Thymus (tissue), 11 donors: ENCODE results near the gene COL1A2. TPM values are rescaled to one million over a fixed set of nuclear protein-coding genes. Genes with fewer than 3 reads are reported as not detected.

ENCODE experiments used
- DNase-seq, 9 donors: peaks; one replicate each; pipeline ENCODE4 v3.0.0-alpha.2; 2013; ENCODE audit warnings: low spot score in 9 of 9, low read depth in 6 of 9, missing footprints in 1 of 9
- H3K27ac ChIP-seq, 2 donors: one replicate each; pipeline ENCODE4 v1.5.1; 2013; ENCODE audit warnings: control low read depth in 1 of 2, low read depth in 1 of 2, low read length in 1 of 2, mild to moderate bottlenecking in 1 of 2, moderate library complexity in 1 of 2
- H3K27me3 ChIP-seq, 2 donors: one replicate each; pipeline ENCODE4 v1.5.1; 2013; ENCODE audit warnings: low read length in 1 of 2; ENCODE audit not compliant: control insufficient read depth in 2 of 2, insufficient read depth in 1 of 2
- H3K36me3 ChIP-seq, 2 donors: one replicate each; pipeline ENCODE4 v1.5.1; 2013; ENCODE audit warnings: low read length in 1 of 2, mild to moderate bottlenecking in 1 of 2, moderate library complexity in 1 of 2; ENCODE audit not compliant: control insufficient read depth in 2 of 2, insufficient read depth in 2 of 2
- H3K4me1 ChIP-seq, 2 donors: one replicate each; pipeline ENCODE4 v1.5.1; 2013; ENCODE audit warnings: low read length in 2 of 2; ENCODE audit not compliant: control insufficient read depth in 2 of 2, insufficient read depth in 2 of 2
- H3K4me3 ChIP-seq, 2 donors: one replicate each; pipeline ENCODE4 v1.5.1; 2013; ENCODE audit warnings: low read length in 2 of 2, control low read depth in 1 of 2, mild to moderate bottlenecking in 1 of 2
- H3K9me3 ChIP-seq, 2 donors: one replicate each; pipeline ENCODE4 v1.5.1; 2013; ENCODE audit warnings: low read length in 1 of 2, mild to moderate bottlenecking in 1 of 2; ENCODE audit not compliant: control insufficient read depth in 2 of 2, insufficient read depth in 1 of 2
- WGBS: extraction: QIAGEN DNeasy Blood & Tissue Kit; methylation state at CpG from one replicate; pipeline ENCODE4 v1.1.7; 2013; 5-methylcytosine and 5-hydroxymethylcytosine counted together
- polyA plus RNA-seq: library from polyadenylated mRNA; stranded (reverse); fragments of 200-250 nt; gene quantifications from one replicate; pipeline ENCODE4 v1.2.3, GENCODE V29; 2013
- total RNA-seq: library from RNA; stranded (reverse); fragments of 120-200 nt; gene quantifications from one replicate; pipeline ENCODE4 v1.2.4, GENCODE V29; 2013
- donor health status: healthy.

The COL1A2 gene
- total and polyA plus RNA-seq, 2 donors: 27.4 to 55.3 TPM

DNA sequence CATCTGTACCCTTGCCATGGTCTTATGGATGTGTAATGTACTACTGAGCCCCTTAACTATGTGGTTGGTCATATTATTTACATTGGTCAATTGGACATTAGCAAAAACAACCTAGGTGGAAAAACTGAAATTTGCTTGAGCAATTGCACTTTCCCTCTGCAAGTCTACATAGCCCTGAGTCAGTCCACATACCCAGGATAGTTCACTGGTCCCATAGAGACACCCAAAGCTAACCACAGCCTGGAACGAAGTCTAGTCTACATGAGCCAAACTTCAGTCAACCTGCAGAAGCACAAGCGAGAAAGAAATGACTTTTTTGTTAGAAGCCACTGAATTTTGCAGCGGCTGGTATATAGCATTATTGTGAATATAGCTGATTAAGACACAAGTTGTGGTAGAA, 37.6 kb upstream of the COL1A2 start:
- Histone ChIP-seq H3K27ac (no peak overlapping the region), H3K27me3 (no peaks in the 10 kb centered on the region), H3K4me3 (no peak overlapping the region), H3K36me3 (no peaks in the 10 kb centered on the region), H3K9me3 (no peaks in the 10 kb centered on the region), H3K4me1 (peaks cover 0 to 3% of the 10 kb centered on the region in 2 donors)
- 95% methylated on average over 3 of the region's 3 CpGs for WGBS
- no peak for DNase-seq

GRCh38 chr7:94360926-94361325, 33.8 kb upstream of the COL1A2 start:
- no peaks in the 10 kb centered on the region for H3K9me3 ChIP-seq
- WGBS: 86% methylated on average over 2 of the region's 2 CpGs
- H3K4me1 ChIP-seq: no peaks in the 10 kb centered on the region
- no peaks in the 10 kb centered on the region for H3K36me3 ChIP-seq
- H3K27me3 ChIP-seq: no peaks in the 10 kb centered on the region
- H3K27ac ChIP-seq: no peak overlapping the region
- no peak overlapping the region for H3K4me3 ChIP-seq
- no peak for DNase-seq

- H3K4me3 ChIP-seq: no peak overlapping the region
- no peaks in the 10 kb centered on the region for H3K27me3 ChIP-seq
- WGBS: 92% methylated on average over 1 of the region's 1 CpG
- H3K4me1 ChIP-seq: no peaks in the 10 kb centered on the region
- no peaks in the 10 kb centered on the region for H3K9me3 ChIP-seq
- no peaks in the 10 kb centered on the region for H3K36me3 ChIP-seq
- H3K27ac ChIP-seq: no peak overlapping the region
- no peak for DNase-seq
These were observed 32.4 kb upstream of the COL1A2 start for GRCh38 chr7:94362276-94362675.

DNA sequence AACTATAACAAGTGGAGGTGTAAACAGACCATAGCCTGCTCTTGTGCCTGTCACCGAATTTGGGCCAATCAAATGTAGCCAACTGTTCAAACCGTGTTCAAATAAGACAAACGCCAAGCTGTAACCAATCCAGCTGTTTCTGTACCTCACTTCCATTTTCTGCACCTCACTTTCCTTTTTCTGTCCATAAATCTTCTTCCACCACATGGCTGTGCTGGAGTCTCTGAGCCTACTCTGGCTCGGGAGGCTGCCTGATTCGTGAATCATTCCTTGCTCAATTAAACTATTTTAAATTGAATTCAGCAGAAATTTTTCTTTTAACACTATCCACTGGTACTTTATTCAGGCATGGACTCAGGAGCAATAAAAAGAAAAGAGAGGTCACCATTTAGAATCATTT, 29.9 kb upstream of the COL1A2 start:
- Histone ChIP-seq H3K9me3 (no peaks in the 10 kb centered on the region), H3K27me3 (no peaks in the 10 kb centered on the region), H3K4me3 (no peak overlapping the region), H3K4me1 (no peaks in the 10 kb centered on the region), H3K36me3 (no peaks in the 10 kb centered on the region), H3K27ac (no peak overlapping the region)
- no peak for DNase-seq
- WGBS: 91% methylated on average over 5 of the region's 5 CpGs

GRCh38 chr7:94366163-94366562, 28.5 kb upstream of the COL1A2 start:
- no peak for DNase-seq
- Histone ChIP-seq H3K9me3 (no peaks in the 10 kb centered on the region), H3K36me3 (no peaks in the 10 kb centered on the region), H3K27ac (no peak overlapping the region), H3K4me1 (no peaks in the 10 kb centered on the region), H3K27me3 (no peaks in the 10 kb centered on the region), H3K4me3 (no peak overlapping the region)
- WGBS: 94% methylated on average over 3 of the region's 3 CpGs

- Histone ChIP-seq H3K27me3 (no peaks in the 10 kb centered on the region), H3K9me3 (no peaks in the 10 kb centered on the region), H3K4me3 (no peak overlapping the region), H3K4me1 (no peaks in the 10 kb centered on the region), H3K36me3 (no peaks in the 10 kb centered on the region), H3K27ac (no peak overlapping the region)
- no peak for DNase-seq
- WGBS: 94% methylated on average over 4 of the region's 4 CpGs
These were observed 27.9 kb upstream of the COL1A2 start for GRCh38 chr7:94366832-94367231.

GRCh38 chr7:94367949-94368348, 26.7 kb upstream of the COL1A2 start:
- DNase-seq: no peak
- WGBS: 90% methylated on average over 2 of the region's 2 CpGs
- Histone ChIP-seq H3K4me1 (no peaks in the 10 kb centered on the region), H3K36me3 (no peaks in the 10 kb centered on the region), H3K9me3 (no peaks in the 10 kb centered on the region), H3K4me3 (no peak overlapping the region), H3K27me3 (no peaks in the 10 kb centered on the region), H3K27ac (peak overlapping the region in 1 of 2 donors; percentile 23)

DNA sequence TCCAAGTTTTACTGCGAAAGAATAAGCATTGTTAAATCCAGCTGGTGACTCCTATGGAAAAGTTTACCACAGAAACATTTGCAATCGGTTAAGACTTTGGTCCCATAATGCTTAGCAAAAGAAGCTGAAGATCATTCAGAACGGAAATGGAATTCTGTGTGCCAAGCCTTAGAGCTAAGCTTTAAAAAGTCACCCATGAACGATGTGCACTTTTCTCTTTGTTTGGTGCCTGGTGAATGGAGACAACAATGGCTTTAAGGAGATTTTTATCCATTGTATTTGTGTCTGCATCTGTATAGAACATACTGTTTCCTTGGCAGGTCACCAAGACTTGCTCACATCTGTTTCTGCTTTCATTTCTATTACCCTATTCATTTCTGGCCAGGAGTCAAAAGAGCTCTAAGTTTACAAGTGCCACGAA, 26.3 kb upstream of the COL1A2 start:
- Histone ChIP-seq H3K36me3 (no peaks in the 10 kb centered on the region), H3K4me1 (no peaks in the 10 kb centered on the region), H3K9me3 (no peaks in the 10 kb centered on the region), H3K27me3 (no peaks in the 10 kb centered on the region), H3K4me3 (no peak overlapping the region), H3K27ac (no peak overlapping the region)
- DNase-seq: no peak
- WGBS: 56% methylated on average over 5 of the region's 5 CpGs

- DNase-seq: peak in 3 of 9 donors; percentile 22 to 50 (median 38)
- Histone ChIP-seq H3K36me3 (no peaks in the 10 kb centered on the region), H3K27me3 (no peaks in the 10 kb centered on the region), H3K4me3 (no peak overlapping the region), H3K9me3 (no peaks in the 10 kb centered on the region), H3K4me1 (peaks cover 0 to 22% of the 10 kb centered on the region in 2 donors), H3K27ac (peak overlapping the region in 1 of 2 donors; percentile 64)
- 53% methylated on average over 2 of the region's 2 CpGs for WGBS
These were observed 20.5 kb upstream of the COL1A2 start for GRCh38 chr7:94374231-94374630.
